ENCODE measurements around the gene POMC.

POMC gene

DNA sequence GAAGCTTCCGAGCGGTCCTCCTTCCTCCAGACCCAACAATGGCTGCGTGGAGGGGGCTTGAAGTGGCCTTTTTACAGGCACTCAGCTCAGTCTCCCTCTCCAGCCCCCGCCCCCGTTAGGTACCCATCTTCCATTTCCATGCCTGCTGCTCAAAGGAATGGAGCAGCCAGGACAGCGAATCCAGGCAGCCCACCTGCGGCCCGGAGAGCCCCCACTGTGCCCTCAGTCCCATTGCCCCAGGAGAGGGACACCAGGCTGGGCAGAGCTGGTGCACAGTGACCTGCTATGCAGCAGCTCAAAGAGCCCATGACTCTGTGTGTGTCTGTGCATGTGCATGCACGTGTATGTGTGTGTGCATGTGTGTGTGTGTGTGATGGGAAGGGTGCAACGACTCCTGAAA is 10.6 kb upstream of the POMC start:
- H3K4me3 ChIP-seq (ENCODE audit: control insufficient read depth, low read depth, low read length) = no peak overlapping the region
- no peak for DNase-seq (ENCODE audit: low read depth)
- TF ChIP-seq, protein P1, sequence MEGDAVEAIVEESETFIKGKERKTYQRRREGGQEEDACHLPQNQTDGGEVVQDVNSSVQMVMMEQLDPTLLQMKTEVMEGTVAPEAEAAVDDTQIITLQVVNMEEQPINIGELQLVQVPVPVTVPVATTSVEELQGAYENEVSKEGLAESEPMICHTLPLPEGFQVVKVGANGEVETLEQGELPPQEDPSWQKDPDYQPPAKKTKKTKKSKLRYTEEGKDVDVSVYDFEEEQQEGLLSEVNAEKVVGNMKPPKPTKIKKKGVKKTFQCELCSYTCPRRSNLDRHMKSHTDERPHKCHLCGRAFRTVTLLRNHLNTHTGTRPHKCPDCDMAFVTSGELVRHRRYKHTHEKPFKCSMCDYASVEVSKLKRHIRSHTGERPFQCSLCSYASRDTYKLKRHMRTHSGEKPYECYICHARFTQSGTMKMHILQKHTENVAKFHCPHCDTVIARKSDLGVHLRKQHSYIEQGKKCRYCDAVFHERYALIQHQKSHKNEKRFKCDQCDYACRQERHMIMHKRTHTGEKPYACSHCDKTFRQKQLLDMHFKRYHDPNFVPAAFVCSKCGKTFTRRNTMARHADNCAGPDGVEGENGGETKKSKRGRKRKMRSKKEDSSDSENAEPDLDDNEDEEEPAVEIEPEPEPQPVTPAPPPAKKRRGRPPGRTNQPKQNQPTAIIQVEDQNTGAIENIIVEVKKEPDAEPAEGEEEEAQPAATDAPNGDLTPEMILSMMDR (IDR thresholded peaks at IDR 0.05; ENCODE audit: control insufficient read depth, insufficient read depth, low read depth, low read length, missing control alignments) = no peak

DNA sequence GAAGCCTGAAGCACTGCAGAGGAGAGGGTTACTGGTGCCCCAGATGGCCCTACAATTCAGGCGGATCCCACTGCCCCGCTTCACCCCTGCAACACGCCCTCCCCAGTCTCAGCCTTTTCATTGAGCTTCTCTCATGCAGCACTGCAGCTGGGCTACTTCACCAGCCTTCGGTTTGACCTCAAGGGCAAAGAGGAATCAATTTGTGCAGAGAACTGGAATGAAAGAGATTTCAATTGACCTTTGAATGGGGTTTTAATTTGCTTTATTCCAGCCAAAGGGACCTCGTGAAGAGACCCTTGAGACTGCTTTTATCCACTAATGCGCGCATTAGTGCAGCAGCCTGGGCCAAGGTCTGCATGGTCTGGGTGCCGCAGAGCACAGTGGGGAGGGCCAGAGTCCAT is 8.8 kb upstream of the POMC start:
- TF ChIP-seq, protein P1 (IDR thresholded peaks at IDR 0.05; ENCODE audit: control insufficient read depth, insufficient read depth, low read depth, low read length, missing control alignments) = no peak
- no peak overlapping the region for H3K4me3 ChIP-seq (ENCODE audit: control insufficient read depth, low read depth, low read length)
- DNase-seq (ENCODE audit: low read depth) = no peak

DNA sequence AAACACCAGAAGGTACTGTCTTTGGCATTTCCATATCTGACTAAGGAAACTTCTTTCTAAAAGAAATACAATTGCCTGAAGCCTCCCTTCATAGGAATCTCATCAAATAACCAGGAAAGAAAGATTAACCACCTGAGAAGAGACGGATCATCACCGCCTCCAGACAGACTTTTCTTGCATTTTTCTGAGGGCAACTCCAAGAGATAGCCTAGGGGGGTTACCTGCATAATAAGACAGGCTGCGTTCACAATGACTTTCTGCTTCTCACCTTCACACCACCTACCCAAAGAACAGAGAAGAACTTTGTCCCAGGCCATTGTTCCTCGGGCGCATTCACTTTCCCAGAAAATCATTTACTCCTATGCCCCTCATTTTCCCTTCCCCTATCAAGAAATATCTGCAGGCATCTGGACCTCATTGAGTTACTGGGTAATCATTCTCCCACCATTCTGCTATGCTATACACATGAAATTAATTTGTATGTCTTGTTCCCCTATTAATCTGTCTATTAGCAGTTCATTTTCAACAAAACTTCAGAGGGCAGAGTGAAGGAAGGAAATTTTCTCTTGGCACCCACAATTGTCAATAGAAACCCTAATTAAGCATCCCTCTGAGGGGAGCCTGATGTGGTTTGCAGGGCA is 8.3 kb upstream of the POMC start:
- TF ChIP-seq, protein P1 (IDR thresholded peaks at IDR 0.05; ENCODE audit: control insufficient read depth, insufficient read depth, low read depth, low read length, missing control alignments) = no peak
- no peak overlapping the region for H3K4me3 ChIP-seq (ENCODE audit: control insufficient read depth, low read depth, low read length)
- DNase-seq (ENCODE audit: low read depth) = no peak

DNA sequence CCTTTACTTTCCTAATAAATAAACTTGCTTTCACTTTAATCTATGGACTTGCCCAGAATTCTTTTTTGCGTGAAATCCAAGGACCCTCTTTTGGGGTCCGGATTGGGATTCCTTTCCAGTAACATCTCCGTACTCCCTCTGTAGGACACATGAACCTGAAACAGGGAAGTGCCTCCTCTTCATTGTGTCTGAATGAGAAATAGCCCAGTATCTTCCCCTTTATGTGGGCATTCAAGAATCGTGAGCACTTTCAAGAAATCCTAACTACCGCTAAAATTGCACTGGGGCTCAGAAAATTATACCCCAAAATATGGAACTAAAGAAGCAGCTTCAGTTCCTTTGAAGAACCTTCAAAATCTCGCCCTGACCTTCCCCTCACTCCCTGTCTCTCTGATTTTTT is 7.8 kb upstream of the POMC start:
- no peak overlapping the region for H3K4me3 ChIP-seq (ENCODE audit: control insufficient read depth, low read depth, low read length)
- TF ChIP-seq, protein P1 (IDR thresholded peaks at IDR 0.05; ENCODE audit: control insufficient read depth, insufficient read depth, low read depth, low read length, missing control alignments) = no peak
- DNase-seq (ENCODE audit: low read depth) = no peak

DNA sequence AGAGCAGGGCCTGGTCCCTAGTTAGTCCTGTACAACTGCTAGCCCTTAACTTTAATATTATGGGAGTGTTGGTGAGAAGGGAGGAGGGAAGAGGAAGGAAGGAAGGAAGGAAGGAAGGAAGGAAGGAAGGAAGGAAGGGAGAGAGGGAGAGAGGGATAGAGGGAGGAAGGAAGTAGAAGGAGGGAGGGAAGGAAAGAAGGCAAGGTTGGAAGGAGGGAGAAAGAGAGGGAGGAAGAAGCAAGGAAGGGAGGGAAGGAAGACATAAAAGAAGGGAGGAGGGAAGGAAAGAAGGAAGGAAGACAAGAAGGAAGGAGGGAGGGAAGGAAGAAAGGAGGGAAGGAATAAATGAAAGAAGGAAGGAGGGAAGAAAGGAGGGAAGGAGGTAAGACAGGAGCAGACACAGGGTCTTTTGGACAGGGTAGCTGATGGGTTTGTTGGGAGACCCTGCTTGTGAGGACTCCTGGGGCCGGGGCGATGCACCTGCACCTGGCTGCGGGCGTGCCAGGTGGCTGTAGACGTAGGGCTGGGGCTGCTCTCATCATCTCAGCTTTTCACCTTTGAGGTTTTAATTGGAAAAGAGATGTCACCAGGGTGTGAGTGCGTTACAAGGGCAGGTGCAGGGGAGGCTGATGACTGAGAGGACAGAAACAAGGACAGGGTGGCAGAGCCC is 5.9 kb upstream of the POMC start:
- no peak for DNase-seq (ENCODE audit: low read depth)
- no peak overlapping the region for H3K4me3 ChIP-seq (ENCODE audit: control insufficient read depth, low read depth, low read length)
- TF ChIP-seq, protein P1 (IDR thresholded peaks at IDR 0.05; ENCODE audit: control insufficient read depth, insufficient read depth, low read depth, low read length, missing control alignments) = no peak

DNA sequence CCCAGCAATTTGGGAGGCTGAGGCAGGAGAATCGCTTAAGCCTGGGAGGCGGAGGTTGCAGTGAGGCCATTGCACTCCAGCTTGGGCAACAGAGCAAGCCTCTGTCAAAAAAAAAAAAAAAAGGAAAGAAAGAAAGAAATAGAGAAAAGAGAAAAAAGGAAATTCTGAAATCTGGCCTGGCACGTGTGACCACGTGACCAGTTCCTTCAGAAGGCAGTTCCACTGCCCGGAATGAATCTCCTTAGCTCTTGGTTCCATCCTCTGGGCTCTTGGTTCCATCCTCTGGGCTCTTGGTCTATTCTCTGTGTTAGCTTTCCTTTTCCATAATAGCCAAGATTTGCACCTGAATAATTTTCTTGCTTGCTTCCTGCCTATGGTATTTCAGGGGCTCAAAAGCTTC is 5.3 kb upstream of the POMC start:
- DNase-seq (ENCODE audit: low read depth) = no peak
- no peak overlapping the region for H3K4me3 ChIP-seq (ENCODE audit: control insufficient read depth, low read depth, low read length)
- TF ChIP-seq, protein P1 (IDR thresholded peaks at IDR 0.05; ENCODE audit: control insufficient read depth, insufficient read depth, low read depth, low read length, missing control alignments) = no peak

Measured in AG09309 (cell line).